BJ (cell line): ENCODE results near the gene ALDH6A1. TPM values are rescaled to one million over a fixed set of nuclear protein-coding genes. Genes with fewer than 3 reads are reported as not detected.

Experiments
- CTCF ChIA-PET: fragments of 350-600 bp; formaldehyde crosslinking; extraction: SDS; loops from one replicate; lab custom pipeline; 2021; ENCODE audit warnings: antibody characterized with exemption, inconsistent platforms; lab: Yijun Ruan, JAX
- POLR2A ChIA-PET: fragments of 300-600 bp; sonication (Branson Sonifier 250); formaldehyde crosslinking; extraction: SDS; loops from one replicate; lab custom pipeline; 2021; ENCODE audit warnings: antibody characterized with exemption; lab: Charles Lee
- DNase-seq: peaks from one replicate; pipeline ENCODE4 v3.0.0-alpha.2; 2011; ENCODE audit warnings: low read depth
- H3K27me3 ChIP-seq: 2 replicates; pipeline ENCODE4 v1.6.0; 2011; ENCODE audit warnings: low read length; ENCODE audit not compliant: control insufficient read depth, insufficient read depth
- H3K36me3 ChIP-seq: 2 replicates; pipeline ENCODE4 v1.5.1; 2011; ENCODE audit warnings: low read length; ENCODE audit not compliant: control insufficient read depth, insufficient read depth
- H3K4me3 ChIP-seq: 2 replicates; pipeline ENCODE4 v1.5.1; 2011; ENCODE audit warnings: low read depth, mild to moderate bottlenecking, control low read depth, low read length
- CTCF ChIP-seq: IDR thresholded peaks from 2 replicates; pipeline ENCODE4 v1.5.1; 2011; ENCODE audit warnings: low read depth, mild to moderate bottlenecking, control low read depth, inconsistent platforms, low read length, moderate library complexity; ENCODE audit not compliant: insufficient read depth
- polyA plus RNA-seq: library from polyadenylated mRNA; depleted of rRNA; stranded (reverse); fragments of >200 nt; gene quantifications from 2 replicates; pipeline ENCODE4 v1.2.3, GENCODE V29; 2011

ALDH6A1 gene
- polyA plus RNA-seq, 1 experiment, result 9.1 TPM

DNA sequence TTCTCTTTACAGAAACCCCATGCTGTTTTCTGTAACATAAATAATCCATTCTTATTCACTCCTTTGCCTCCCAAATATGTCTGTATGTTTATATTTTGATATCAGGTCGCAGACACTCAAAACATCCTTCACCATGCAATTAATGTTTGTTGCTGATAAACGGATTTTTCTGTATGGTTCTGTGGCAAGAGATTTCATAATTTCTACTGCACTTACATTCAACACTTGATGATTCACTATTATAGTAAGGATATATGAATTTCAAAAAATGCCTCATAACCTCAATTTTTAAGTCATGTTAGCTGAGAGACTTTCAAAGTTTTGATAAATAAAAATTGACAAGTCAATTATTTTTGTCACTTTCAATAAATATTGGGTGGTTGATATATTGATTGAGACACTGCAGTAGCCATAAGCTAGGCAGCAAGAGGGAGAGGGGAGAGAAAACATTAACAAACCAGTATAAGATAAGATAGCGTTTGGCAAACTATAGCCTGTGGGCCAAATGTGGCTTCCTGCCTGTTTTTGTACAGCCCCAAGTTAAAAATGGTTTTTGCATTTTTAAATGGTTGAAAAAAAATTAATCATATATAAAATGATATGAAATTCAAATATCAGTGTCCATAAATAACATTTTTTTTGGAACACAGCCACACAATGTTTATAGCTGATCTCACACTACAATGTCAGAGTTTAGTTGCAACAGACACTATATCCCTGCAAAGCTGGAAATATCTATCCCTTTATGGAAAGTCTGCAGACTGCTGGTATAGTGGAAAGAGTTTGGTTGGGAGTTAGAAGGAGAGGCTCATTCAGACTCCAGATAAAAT lies 18.3 kb downstream of the ALDH6A1 start:
- DNase-seq, result no peak
- Histone ChIP-seq H3K27me3 (no peaks in the 10 kb centered on the region), H3K36me3 (peaks cover 3% of the 10 kb centered on the region), H3K4me3 (no peak overlapping the region)
- ChIA-PET POLR2A (no interaction called here), CTCF (interaction anchor here (0.7 kb wide), 1 partner anchor 17 kb away, joined by 3 read pairs; no protein-coding TSS in a partner anchor)
- no peak for TF ChIP-seq CTCF

DNA sequence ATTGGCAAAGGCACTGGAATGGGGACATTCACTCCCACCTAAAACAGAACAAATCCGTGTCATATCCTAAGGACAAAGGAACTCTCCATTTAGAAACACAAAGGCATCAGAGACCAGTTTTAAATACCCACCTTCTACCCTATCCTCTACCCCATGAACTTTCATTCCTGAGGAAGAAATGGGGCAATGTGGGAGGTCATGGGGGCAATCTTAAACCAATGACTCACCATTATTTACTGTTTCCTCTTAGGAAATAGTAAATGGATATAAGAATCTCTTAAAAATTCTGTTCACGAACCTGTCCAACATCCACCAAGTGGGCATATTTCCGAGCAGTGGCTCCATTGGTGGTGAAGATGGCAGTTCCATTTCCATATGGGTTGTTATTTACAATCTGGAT lies 19.4 kb downstream of the ALDH6A1 start:
- Histone ChIP-seq H3K27me3 (no peaks in the 10 kb centered on the region), H3K4me3 (no peak overlapping the region), H3K36me3 (peaks cover 3% of the 10 kb centered on the region)
- POLR2A ChIA-PET, result no interaction called here
- no peak for TF ChIP-seq CTCF
- CTCF ChIA-PET, result interaction anchor here (1.5 kb wide), 1 partner anchor 33 kb away, joined by 4 read pairs; no protein-coding TSS in a partner anchor
- DNase-seq, result no peak

DNA sequence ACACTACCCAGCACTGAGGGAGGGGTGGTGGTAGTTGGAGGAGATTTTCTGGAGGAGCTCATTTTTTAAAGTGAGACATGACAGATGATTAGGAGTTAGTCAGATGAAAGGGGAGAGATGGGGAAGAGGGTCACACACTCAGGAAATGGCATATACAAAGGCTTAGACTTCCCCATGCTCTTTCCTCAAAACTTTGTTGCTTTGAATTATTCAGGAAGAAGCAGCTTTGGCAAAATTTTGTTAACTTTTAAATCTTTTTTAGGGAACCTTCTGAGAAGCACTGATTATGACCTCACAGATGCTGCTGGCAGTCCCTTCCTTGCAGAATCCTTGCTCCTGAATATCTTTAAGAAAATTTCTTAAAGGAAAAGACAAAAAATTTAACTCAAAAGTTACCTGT lies 19.8 kb downstream of the ALDH6A1 start:
- POLR2A ChIA-PET, result no interaction called here

GRCh38 chr14:74062809-74063150 lies 21.5 kb downstream of the ALDH6A1 start:
- no peaks in the 10 kb centered on the region for H3K27me3 ChIP-seq
- no peak for DNase-seq
- CTCF ChIA-PET, result interaction anchor here (0.6 kb wide), 1 partner anchor 177 kb away, joined by 3 read pairs; no protein-coding TSS in a partner anchor
- POLR2A ChIA-PET, result no interaction called here
- no peak for TF ChIP-seq CTCF
- peaks cover 3% of the 10 kb centered on the region for H3K36me3 ChIP-seq
- no peak overlapping the region for H3K4me3 ChIP-seq

More for the DNA sequence above, 19.8 kb downstream of the ALDH6A1 start:
- CTCF ChIA-PET, result interaction anchor here (1.5 kb wide), 1 partner anchor 33 kb away, joined by 4 read pairs; no protein-coding TSS in a partner anchor
- no peaks in the 10 kb centered on the region for H3K27me3 ChIP-seq
- peaks cover 3% of the 10 kb centered on the region for H3K36me3 ChIP-seq
- no peak for DNase-seq
- no peak overlapping the region for H3K4me3 ChIP-seq
- no peak for TF ChIP-seq CTCF

GRCh38 chr14:74049876-74050495 lies 34.3 kb downstream of the ALDH6A1 start:
- ChIA-PET POLR2A (no interaction called here), CTCF (no interaction called here)
- DNase-seq, result no peak
- Histone ChIP-seq H3K27me3 (no peaks in the 10 kb centered on the region), H3K4me3 (no peak overlapping the region), H3K36me3 (no peaks in the 10 kb centered on the region; the same call in 1 of the 2 replicates)
- TF ChIP-seq CTCF, result no peak
